IMR-90 (cell line): ENCODE data around the gene CTIF. TPM values are rescaled to one million over a fixed set of nuclear protein-coding genes. Genes with fewer than 3 reads are reported as not detected.

Experiments
- ATAC-seq: fragments of 200-7000 bp; cut with Tn5 transposase; 2 replicates; pipeline ENCODE4 v1.9.1; 2020; ENCODE audit warnings: low read depth, mild to moderate bottlenecking, moderate library complexity
- BruUV-seq: library from RNA; stranded (reverse); fragments of 400-500 nt; replicated peaks from 2 replicates; lab custom pipeline; 2021; lab: Mats Ljungman, UMichigan
- CTCF ChIA-PET: fragments of 300-600 bp; formaldehyde crosslinking; extraction: SDS; loops from one replicate; lab custom pipeline; 2021; ENCODE audit warnings: antibody characterized with exemption; lab: Yijun Ruan, JAX
- POLR2A ChIA-PET: fragments of 300-600 bp; sonication (Branson Sonifier 250); formaldehyde crosslinking; loops from one replicate; lab custom pipeline; 2022; ENCODE audit warnings: antibody characterized with exemption; ENCODE audit not compliant: unreplicated experiment; lab: Charles Lee
- DNase-seq: peaks from one replicate; pipeline ENCODE4 v3.0.0; 2013
- H2AFZ ChIP-seq: replicated peaks from 2 replicates; pipeline ENCODE3; 2013; ENCODE audit warnings: low read length, mild to moderate bottlenecking; ENCODE audit not compliant: poor library complexity
- H2AK5ac ChIP-seq: 2 replicates; pipeline ENCODE4 v1.6.1; 2013; ENCODE audit warnings: low read depth, low read length, inconsistent platforms
- H2AK9ac ChIP-seq: replicated peaks from 2 replicates; pipeline ENCODE3; 2013; ENCODE audit warnings: mild to moderate bottlenecking, low read depth, low read length, moderate library complexity; ENCODE audit not compliant: poor library complexity
- H2BK120ac ChIP-seq: 2 replicates; pipeline ENCODE4 v1.6.1; 2013; ENCODE audit warnings: low read depth, low read length, inconsistent platforms
- H2BK15ac ChIP-seq: 3 replicates; pipeline ENCODE4 v1.6.1; 2013; ENCODE audit warnings: low read depth, low read length, inconsistent platforms
- H2BK20ac ChIP-seq: 2 replicates; pipeline ENCODE4 v1.6.1; 2013; ENCODE audit warnings: low read depth, mild to moderate bottlenecking, inconsistent platforms, low read length, moderate library complexity
- H2BK5ac ChIP-seq: 2 replicates; pipeline ENCODE4 v1.6.1; 2013; ENCODE audit warnings: mild to moderate bottlenecking, low read depth, low read length, inconsistent platforms; ENCODE audit not compliant: poor library complexity, severe bottlenecking
- H3K14ac ChIP-seq: replicated peaks from 2 replicates; pipeline ENCODE4 v1.6.1; 2013; ENCODE audit warnings: low read depth, low read length, inconsistent platforms
- H3K18ac ChIP-seq: 2 replicates; pipeline ENCODE4 v1.6.1; 2013; ENCODE audit warnings: low read depth, low read length, control low read depth
- H3K23ac ChIP-seq: 2 replicates; pipeline ENCODE4 v1.6.1; 2013; ENCODE audit warnings: low read depth, low read length, inconsistent platforms
- H3K27ac ChIP-seq: 2 replicates; pipeline ENCODE4 v1.5.1; 2013; ENCODE audit warnings: mild to moderate bottlenecking, control low read depth, low read length; ENCODE audit not compliant: insufficient read depth
- H3K27me3 ChIP-seq: 2 replicates; pipeline ENCODE4 v1.6.1; 2013; ENCODE audit warnings: low read length; ENCODE audit not compliant: control insufficient read depth, insufficient read depth
- H3K36me3 ChIP-seq: 2 replicates; pipeline ENCODE4 v1.6.1; 2013; ENCODE audit warnings: low read length, mixed read lengths; ENCODE audit not compliant: control insufficient read depth, insufficient read depth
- H3K4ac ChIP-seq: 2 replicates; pipeline ENCODE4 v1.6.1; 2013; ENCODE audit warnings: low read depth, low read length, inconsistent platforms
- H3K4me1 ChIP-seq: 2 replicates; pipeline ENCODE4 v1.6.1; 2013; ENCODE audit warnings: low read length, mixed read lengths; ENCODE audit not compliant: control insufficient read depth, insufficient read depth
- H3K4me2 ChIP-seq: 2 replicates; pipeline ENCODE4 v1.6.1; 2013; ENCODE audit warnings: low read depth, mild to moderate bottlenecking, control low read depth, low read length, moderate library complexity
- H3K4me3 ChIP-seq: 2 replicates; pipeline ENCODE4 v1.5.1; 2013; ENCODE audit warnings: low read depth, mild to moderate bottlenecking, control low read depth, low read length, moderate library complexity; ENCODE audit not compliant: insufficient read depth
- H3K56ac ChIP-seq: 2 replicates; pipeline ENCODE4 v1.6.1; 2013; ENCODE audit warnings: low read length, inconsistent platforms; ENCODE audit not compliant: insufficient read depth; ENCODE audit errors: extremely low read depth
- H3K79me1 ChIP-seq, 2 experiments: 2 replicates each; pipeline ENCODE4 v1.6.1; 2013; ENCODE audit warnings: low read length in 2 of 2, inconsistent platforms in 1 of 2, low read depth in 1 of 2
- H3K9ac ChIP-seq: 2 replicates; pipeline ENCODE4 v1.6.1; 2013; ENCODE audit warnings: low read depth, low read length, control low read depth
- H3K9me1 ChIP-seq: 2 replicates; pipeline ENCODE4 v1.6.1; 2013; ENCODE audit warnings: low read length, inconsistent platforms; ENCODE audit not compliant: insufficient read depth
- H3K9me3 ChIP-seq: 2 replicates; pipeline ENCODE4 v1.6.1; 2013; ENCODE audit warnings: low read length; ENCODE audit not compliant: control insufficient read depth, insufficient read depth
- H4K20me1 ChIP-seq: 2 replicates; pipeline ENCODE4 v1.6.1; 2013; ENCODE audit warnings: low read length, inconsistent platforms; ENCODE audit not compliant: insufficient read depth
- H4K5ac ChIP-seq: 2 replicates; pipeline ENCODE4 v1.6.1; 2013; ENCODE audit warnings: mild to moderate bottlenecking, low read depth, low read length, control low read depth
- H4K8ac ChIP-seq, 2 experiments: 2 replicates each; pipeline ENCODE4 v1.6.1; 2013; ENCODE audit warnings: low read depth in 2 of 2, low read length in 2 of 2, control low read depth in 1 of 2, inconsistent platforms in 1 of 2
- H4K91ac ChIP-seq: 2 replicates; pipeline ENCODE4 v1.6.1; 2013; ENCODE audit warnings: low read depth, low read length, inconsistent platforms; ENCODE audit not compliant: insufficient read depth
- BHLHE40 ChIP-seq: fragments of 150-350 bp; IDR thresholded peaks from 2 replicates; pipeline ENCODE4 v1.6.1; 2016; ENCODE audit warnings: mild to moderate bottlenecking, low read depth, low read length
- CEBPB ChIP-seq: IDR thresholded peaks from 2 replicates; pipeline ENCODE4 v1.6.1; 2012; ENCODE audit warnings: low read depth, low read length, improper control_type of control experiment
- CHD1 ChIP-seq: IDR thresholded peaks from 2 replicates; pipeline ENCODE4 v1.6.1; 2012; ENCODE audit warnings: low read depth, low read length, improper control_type of control experiment
- MAFK ChIP-seq: IDR thresholded peaks from 2 replicates; pipeline ENCODE4 v1.6.1; 2012; ENCODE audit warnings: low read depth, low read length, improper control_type of control experiment
- MXI1 ChIP-seq: IDR thresholded peaks from 2 replicates; pipeline ENCODE4 v1.6.1; 2012; ENCODE audit warnings: low read depth, mild to moderate bottlenecking, low read length, moderate library complexity, borderline replicate concordance
- NFE2L2 ChIP-seq: fragments of 150-350 bp; IDR thresholded peaks from 2 replicates; pipeline ENCODE4 v1.6.1; 2016; ENCODE audit warnings: low read depth, mild to moderate bottlenecking, low read length
- POLR2A ChIP-seq: IDR thresholded peaks from 2 replicates; pipeline ENCODE4 v1.6.1; 2012; ENCODE audit warnings: mild to moderate bottlenecking, low read depth, low read length
- RAD21 ChIP-seq: IDR thresholded peaks from 2 replicates; pipeline ENCODE4 v1.6.1; 2012; ENCODE audit warnings: low read length, improper control_type of control experiment
- RCOR1 ChIP-seq: IDR thresholded peaks from 2 replicates; pipeline ENCODE4 v1.6.1; 2012; ENCODE audit warnings: mild to moderate bottlenecking, low read length, improper control_type of control experiment; ENCODE audit not compliant: insufficient replicate concordance
- RFX5 ChIP-seq: IDR thresholded peaks from 2 replicates; pipeline ENCODE4 v1.8.0; 2012; ENCODE audit warnings: low read depth, mild to moderate bottlenecking, low read length, moderate library complexity
- SMC3 ChIP-seq: fragments of 150-350 bp; IDR thresholded peaks from 2 replicates; pipeline ENCODE4 v1.6.1; 2016; ENCODE audit warnings: low read depth, mild to moderate bottlenecking, antibody characterized with exemption, low read length, moderate library complexity
- WGBS, 2 experiments: methylation state at CpG; one replicate each; pipeline versions ENCODE4 v1.1.5 to v1.1.7; 2013; ENCODE audit warnings: missing lambda C conversion rate in 2 of 2; ENCODE audit not compliant: insufficient read length in 1 of 2; ENCODE audit errors: extremely low coverage in 2 of 2; 5-methylcytosine and 5-hydroxymethylcytosine counted together
- dilution Hi-C: fragments of 300-500 bp; cut with HindIII; formaldehyde crosslinking; loops from one replicate; pipeline ENCODE4 v1.14.3; 2018; ENCODE audit warnings: low sequenced_read_pairs; ENCODE audit not compliant: unreplicated experiment
- in situ Hi-C: fragments of 300-500 bp; cut with MboI; formaldehyde crosslinking; loops from 3 replicates; pipeline ENCODE4 v1.14.3; 2019; ENCODE audit warnings: low sequenced_read_pairs, inconsistent platforms, mixed read lengths
- intact Hi-C: fragments of 100-400 bp; cut with micrococcal nuclease; formaldehyde crosslinking; loops from 2 replicates; pipeline ENCODE4 v1.10.0; 2022
- polyA plus RNA-seq, 3 experiments: library from polyadenylated mRNA; depleted of rRNA; stranded (reverse); fragments of >200 nt; gene quantifications; 2 replicates each; pipeline ENCODE4 v1.2.3, GENCODE V29; 2012; ENCODE audit warnings: low replicate concordance in 1 of 3
- total RNA-seq: library from RNA; depleted of rRNA; stranded (reverse); fragments of >200 nt; gene quantifications from 2 replicates; pipeline ENCODE4 v1.2.3, GENCODE V29; 2012
- TF ChIP-seq, protein P1 (sequence below): conservative IDR thresholded peaks from 2 replicates; pipeline ENCODE4 v1.5.1; 2012; ENCODE audit warnings: mild to moderate bottlenecking, low read depth, low read length, improper control_type of control experiment
- TF ChIP-seq, protein P2 (sequence below): fragments of 150-350 bp; IDR thresholded peaks from 2 replicates; pipeline ENCODE4 v1.6.1; 2017; ENCODE audit warnings: mild to moderate bottlenecking, antibody characterized with exemption, low read length, low read depth
- TF ChIP-seq, protein P3 (sequence below): fragments of 150-350 bp; IDR thresholded peaks from 2 replicates; pipeline ENCODE4 v1.6.1; 2016; ENCODE audit warnings: low read depth, mild to moderate bottlenecking, low read length, moderate library complexity, borderline replicate concordance

CTIF gene
- total and polyA plus RNA-seq, 2 of the 4 experiments (the other 2 are of a cell fraction), result 25.1 to 57.0 TPM

DNA sequence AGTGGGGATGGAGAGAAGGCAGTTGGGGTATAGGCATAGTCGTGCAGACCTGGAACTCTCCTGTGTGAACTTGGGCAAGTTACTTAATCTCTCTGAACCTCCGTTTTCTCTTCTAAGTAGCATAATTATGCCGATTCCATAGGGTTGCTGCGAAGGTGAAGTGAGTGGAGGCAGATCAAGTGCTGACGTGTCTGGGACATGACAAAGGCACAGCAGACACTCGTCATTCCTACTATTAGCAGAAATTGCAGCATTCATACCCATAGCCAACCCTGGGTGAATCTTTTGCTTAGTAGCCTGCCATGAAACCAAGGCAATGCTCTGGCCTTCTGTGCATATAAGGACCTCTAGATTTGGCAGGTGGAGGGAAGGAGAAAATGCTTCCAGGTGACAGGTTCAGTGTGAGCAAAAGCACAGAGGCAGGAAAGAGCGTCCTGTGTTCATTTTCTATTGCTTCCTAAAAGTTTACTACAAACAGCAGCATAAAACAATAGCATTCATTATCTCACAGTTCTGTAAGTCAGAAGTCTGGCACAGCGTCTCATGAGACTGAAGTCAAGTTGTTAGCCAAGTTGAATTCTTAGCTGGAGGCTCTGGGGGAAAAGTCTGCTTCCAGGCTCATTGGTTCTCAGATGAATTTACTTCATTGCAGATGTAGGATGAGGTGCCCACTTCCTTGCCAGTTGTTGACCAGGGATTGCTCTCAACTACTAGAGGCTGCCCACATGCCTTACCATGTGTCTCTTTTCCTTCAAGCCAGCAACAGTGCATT lies 77.8 kb downstream of the CTIF start:
- H3K4me1 ChIP-seq, result peaks cover 38% of the 10 kb centered on the region
- H3K9me3 ChIP-seq, result no peaks in the 10 kb centered on the region
- DNase-seq (no peak), ATAC-seq (no peak)
- H2BK120ac ChIP-seq, result no peak overlapping the region
- no peaks in the 10 kb centered on the region for H3K27me3 ChIP-seq
- intact Hi-C loops, result no loop called here
- CTCF ChIA-PET, result no interaction called here
- 100% methylated on average over 1 of the region's 8 CpGs; no CpG with 5 or more reads in 1 of the 2 experiments for WGBS, 2 experiments
- peaks cover 70% of the 10 kb centered on the region for H4K20me1 ChIP-seq
- H3K79me1 ChIP-seq, result peaks cover 34 to 94% of the 10 kb centered on the region in 2 experiments
- POLR2A ChIA-PET, result no interaction called here
- H4K91ac ChIP-seq, result no peak overlapping the region
- dilution Hi-C loops, result no loop called here
- no peak overlapping the region for H2AFZ ChIP-seq
- H4K5ac ChIP-seq, result no peak overlapping the region
- no peak overlapping the region for H3K9ac ChIP-seq
- no peak overlapping the region for H4K8ac ChIP-seq
- H3K27ac ChIP-seq, result no peak overlapping the region
- peak overlapping the region; percentile 59; the same call in 1 of the 2 replicates for H3K23ac ChIP-seq
- no peak overlapping the region for H3K56ac ChIP-seq
- no peak overlapping the region for H3K4ac ChIP-seq
- no peak for TF ChIP-seq RFX5
- TF ChIP-seq SMC3, result no peak
- TF ChIP-seq, protein P1, sequence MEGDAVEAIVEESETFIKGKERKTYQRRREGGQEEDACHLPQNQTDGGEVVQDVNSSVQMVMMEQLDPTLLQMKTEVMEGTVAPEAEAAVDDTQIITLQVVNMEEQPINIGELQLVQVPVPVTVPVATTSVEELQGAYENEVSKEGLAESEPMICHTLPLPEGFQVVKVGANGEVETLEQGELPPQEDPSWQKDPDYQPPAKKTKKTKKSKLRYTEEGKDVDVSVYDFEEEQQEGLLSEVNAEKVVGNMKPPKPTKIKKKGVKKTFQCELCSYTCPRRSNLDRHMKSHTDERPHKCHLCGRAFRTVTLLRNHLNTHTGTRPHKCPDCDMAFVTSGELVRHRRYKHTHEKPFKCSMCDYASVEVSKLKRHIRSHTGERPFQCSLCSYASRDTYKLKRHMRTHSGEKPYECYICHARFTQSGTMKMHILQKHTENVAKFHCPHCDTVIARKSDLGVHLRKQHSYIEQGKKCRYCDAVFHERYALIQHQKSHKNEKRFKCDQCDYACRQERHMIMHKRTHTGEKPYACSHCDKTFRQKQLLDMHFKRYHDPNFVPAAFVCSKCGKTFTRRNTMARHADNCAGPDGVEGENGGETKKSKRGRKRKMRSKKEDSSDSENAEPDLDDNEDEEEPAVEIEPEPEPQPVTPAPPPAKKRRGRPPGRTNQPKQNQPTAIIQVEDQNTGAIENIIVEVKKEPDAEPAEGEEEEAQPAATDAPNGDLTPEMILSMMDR, result no peak
- no peak for TF ChIP-seq NFE2L2
- TF ChIP-seq CEBPB, result no peak
- TF ChIP-seq, protein P2, sequence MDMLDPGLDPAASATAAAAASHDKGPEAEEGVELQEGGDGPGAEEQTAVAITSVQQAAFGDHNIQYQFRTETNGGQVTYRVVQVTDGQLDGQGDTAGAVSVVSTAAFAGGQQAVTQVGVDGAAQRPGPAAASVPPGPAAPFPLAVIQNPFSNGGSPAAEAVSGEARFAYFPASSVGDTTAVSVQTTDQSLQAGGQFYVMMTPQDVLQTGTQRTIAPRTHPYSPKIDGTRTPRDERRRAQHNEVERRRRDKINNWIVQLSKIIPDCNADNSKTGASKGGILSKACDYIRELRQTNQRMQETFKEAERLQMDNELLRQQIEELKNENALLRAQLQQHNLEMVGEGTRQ, result no peak
- TF ChIP-seq RAD21, result no peak
- TF ChIP-seq CHD1, result no peak
- no peak for TF ChIP-seq BHLHE40
- TF ChIP-seq, protein P3, sequence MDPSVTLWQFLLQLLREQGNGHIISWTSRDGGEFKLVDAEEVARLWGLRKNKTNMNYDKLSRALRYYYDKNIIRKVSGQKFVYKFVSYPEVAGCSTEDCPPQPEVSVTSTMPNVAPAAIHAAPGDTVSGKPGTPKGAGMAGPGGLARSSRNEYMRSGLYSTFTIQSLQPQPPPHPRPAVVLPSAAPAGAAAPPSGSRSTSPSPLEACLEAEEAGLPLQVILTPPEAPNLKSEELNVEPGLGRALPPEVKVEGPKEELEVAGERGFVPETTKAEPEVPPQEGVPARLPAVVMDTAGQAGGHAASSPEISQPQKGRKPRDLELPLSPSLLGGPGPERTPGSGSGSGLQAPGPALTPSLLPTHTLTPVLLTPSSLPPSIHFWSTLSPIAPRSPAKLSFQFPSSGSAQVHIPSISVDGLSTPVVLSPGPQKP, result no peak
- no peak for TF ChIP-seq POLR2A
- no peak for TF ChIP-seq RCOR1
- no peak for TF ChIP-seq MXI1
- TF ChIP-seq MAFK, result no peak
- no peak overlapping the region for H2BK5ac ChIP-seq
- H3K4me3 ChIP-seq, result no peak overlapping the region
- no peak overlapping the region for H3K4me2 ChIP-seq
- H3K9me1 ChIP-seq, result peaks cover 57% of the 10 kb centered on the region
- H2BK15ac ChIP-seq, result no peak overlapping the region
- no peak overlapping the region for H3K18ac ChIP-seq
- peak overlapping the region; percentile 35; the same call in 1 of the 2 replicates for H2AK5ac ChIP-seq
- H3K36me3 ChIP-seq, result peaks cover 18% of the 10 kb centered on the region
- no TSS peak for BruUV-seq
- H2BK20ac ChIP-seq, result no peak overlapping the region
- no peak overlapping the region for H3K14ac ChIP-seq
- no peak overlapping the region for H2AK9ac ChIP-seq
- in situ Hi-C loops, result no loop called here
